ENCODE results near the gene PPP2R3A. TPM values are rescaled to one million over a fixed set of nuclear protein-coding genes. Genes with fewer than 3 reads are reported as not detected.
"Not testable (repeated sequence)": the region's sequence is repeated elsewhere in the genome, so short reads cannot be mapped to it uniquely, and the experiment has no call there.

Gene PPP2R3A
- total and polyA plus RNA-seq, 2 experiments from 2014 or later = 18.3 to 43.9 TPM

- H3K36me3 ChIP-seq = peaks cover 44% of the 10 kb centered on the region
- H3K4me1 ChIP-seq (ENCODE audit: low read depth) = no peaks in the 10 kb centered on the region
- DNase-seq (ENCODE audit: low read depth in 1 of 2, low spot score in 1 of 2) = no peak
- H3K4me3 ChIP-seq = no peak overlapping the region
- H3K9me3 ChIP-seq (ENCODE audit: low read depth) = no peaks in the 10 kb centered on the region
- TF ChIP-seq CTCF (IDR thresholded peaks at IDR 0.05; ENCODE audit: low read depth, low read length) = no peak
- H3K27ac ChIP-seq = no peak overlapping the region
- H3K27me3 ChIP-seq = no peaks in the 10 kb centered on the region
These were observed 139.5 kb downstream of the PPP2R3A start for GRCh38 chr3:136105044-136105443.

- Histone ChIP-seq H3K27ac (no peak overlapping the region), H3K27me3 (no peaks in the 10 kb centered on the region), H3K4me1 (ENCODE audit: low read depth) (no peaks in the 10 kb centered on the region), H3K36me3 (peaks cover 51% of the 10 kb centered on the region), H3K4me3 (no peak overlapping the region), H3K9me3 (ENCODE audit: low read depth) (no peaks in the 10 kb centered on the region)
- peak in 1 of 2 donors; percentile 3 for DNase-seq (ENCODE audit: low read depth in 1 of 2, low spot score in 1 of 2)
- no peak for TF ChIP-seq CTCF (IDR thresholded peaks at IDR 0.05; ENCODE audit: low read depth, low read length)
These were observed 140.6 kb downstream of the PPP2R3A start for GRCh38 chr3:136106101-136106500.

- peaks cover 38% of the 10 kb centered on the region for H3K36me3 ChIP-seq
- TF ChIP-seq CTCF (IDR thresholded peaks at IDR 0.05; ENCODE audit: low read depth, low read length) = no peak
- DNase-seq (ENCODE audit: low read depth in 1 of 2, low spot score in 1 of 2) = no peak
- no peaks in the 10 kb centered on the region for H3K27me3 ChIP-seq
- H3K9me3 ChIP-seq (ENCODE audit: low read depth) = no peaks in the 10 kb centered on the region
- no peak overlapping the region for H3K4me3 ChIP-seq
- H3K27ac ChIP-seq = no peak overlapping the region
- no peaks in the 10 kb centered on the region for H3K4me1 ChIP-seq (ENCODE audit: low read depth)
These were observed 144.0 kb downstream of the PPP2R3A start for GRCh38 chr3:136109499-136109898.

GRCh38 chr3:136110481-136110880 lies 145.0 kb downstream of the PPP2R3A start:
- TF ChIP-seq CTCF (IDR thresholded peaks at IDR 0.05; ENCODE audit: low read depth, low read length) = no peak
- no peak for DNase-seq (ENCODE audit: low read depth in 1 of 2, low spot score in 1 of 2)
- H3K36me3 ChIP-seq = peaks cover 36% of the 10 kb centered on the region
- no peaks in the 10 kb centered on the region for H3K9me3 ChIP-seq (ENCODE audit: low read depth)
- H3K4me3 ChIP-seq = no peak overlapping the region
- no peaks in the 10 kb centered on the region for H3K4me1 ChIP-seq (ENCODE audit: low read depth)
- no peaks in the 10 kb centered on the region for H3K27me3 ChIP-seq
- H3K27ac ChIP-seq = no peak overlapping the region

DNA sequence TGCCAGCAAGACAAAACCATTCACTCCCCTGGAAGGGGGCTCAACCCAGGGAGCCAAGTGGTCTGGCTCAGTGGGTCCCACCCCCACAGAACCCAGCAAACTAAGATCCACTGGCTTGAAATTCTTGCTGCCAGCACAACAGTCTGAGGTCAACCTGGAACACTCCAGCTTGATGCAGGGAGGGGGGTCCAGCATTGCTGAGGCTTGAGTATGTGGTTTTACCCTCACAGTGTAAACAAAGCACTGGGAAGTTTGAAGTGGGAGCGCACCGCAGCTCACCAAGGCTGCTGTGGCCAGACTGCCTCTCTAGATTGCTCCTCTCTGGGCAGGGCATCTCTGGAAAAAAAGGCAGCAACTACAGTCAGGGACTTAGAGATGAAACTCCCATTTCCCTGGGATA lies 148.9 kb downstream of the PPP2R3A start:
- H3K27me3 ChIP-seq = no peaks in the 10 kb centered on the region
- H3K4me1 ChIP-seq (ENCODE audit: low read depth) = no peaks in the 10 kb centered on the region
- H3K27ac ChIP-seq = no peak overlapping the region
- no peak for TF ChIP-seq CTCF (IDR thresholded peaks at IDR 0.05; ENCODE audit: low read depth, low read length)
- no peak for DNase-seq (ENCODE audit: low read depth in 1 of 2, low spot score in 1 of 2)
- no peaks in the 10 kb centered on the region for H3K9me3 ChIP-seq (ENCODE audit: low read depth)
- no peak overlapping the region for H3K4me3 ChIP-seq
- H3K36me3 ChIP-seq = peaks cover 15% of the 10 kb centered on the region

DNA sequence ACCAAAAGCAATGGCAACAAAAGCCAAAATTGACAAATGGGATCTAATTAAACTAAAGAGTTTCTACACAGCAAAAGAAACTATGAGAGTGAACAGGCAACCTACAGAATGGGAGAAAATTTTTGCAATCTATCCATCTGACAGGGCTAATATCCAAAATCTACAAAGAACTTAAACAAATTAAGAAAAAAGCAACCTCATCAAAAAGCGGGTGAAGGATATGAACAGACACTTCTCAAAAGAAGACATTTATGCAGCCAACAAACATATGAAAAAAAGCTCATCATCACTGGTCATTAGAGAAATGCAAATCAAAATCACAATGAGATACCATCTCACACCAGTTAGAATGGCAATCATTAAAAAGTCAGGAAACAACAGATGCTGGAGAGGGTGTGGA lies 153.8 kb downstream of the PPP2R3A start:
- not testable (repeated sequence) for H3K4me1 ChIP-seq (ENCODE audit: low read depth); H3K4me3 ChIP-seq; H3K27ac ChIP-seq

GRCh38 chr3:136119783-136120182 lies 154.3 kb downstream of the PPP2R3A start:
- not testable (repeated sequence) for H3K27me3 ChIP-seq; H3K27ac ChIP-seq; H3K4me3 ChIP-seq; H3K9me3 ChIP-seq (ENCODE audit: low read depth); H3K4me1 ChIP-seq (ENCODE audit: low read depth); DNase-seq (ENCODE audit: low read depth in 1 of 2, low spot score in 1 of 2)
- peaks cover 12% of the 10 kb centered on the region for H3K36me3 ChIP-seq

More for the DNA sequence above, 153.8 kb downstream of the PPP2R3A start:
- peaks cover 12% of the 10 kb centered on the region for H3K36me3 ChIP-seq
- DNase-seq (ENCODE audit: low read depth in 1 of 2, low spot score in 1 of 2); H3K9me3 ChIP-seq (ENCODE audit: low read depth); H3K27me3 ChIP-seq: not testable (repeated sequence)
